ENCODE results near the gene REX1BD.

The REX1BD gene

DNA sequence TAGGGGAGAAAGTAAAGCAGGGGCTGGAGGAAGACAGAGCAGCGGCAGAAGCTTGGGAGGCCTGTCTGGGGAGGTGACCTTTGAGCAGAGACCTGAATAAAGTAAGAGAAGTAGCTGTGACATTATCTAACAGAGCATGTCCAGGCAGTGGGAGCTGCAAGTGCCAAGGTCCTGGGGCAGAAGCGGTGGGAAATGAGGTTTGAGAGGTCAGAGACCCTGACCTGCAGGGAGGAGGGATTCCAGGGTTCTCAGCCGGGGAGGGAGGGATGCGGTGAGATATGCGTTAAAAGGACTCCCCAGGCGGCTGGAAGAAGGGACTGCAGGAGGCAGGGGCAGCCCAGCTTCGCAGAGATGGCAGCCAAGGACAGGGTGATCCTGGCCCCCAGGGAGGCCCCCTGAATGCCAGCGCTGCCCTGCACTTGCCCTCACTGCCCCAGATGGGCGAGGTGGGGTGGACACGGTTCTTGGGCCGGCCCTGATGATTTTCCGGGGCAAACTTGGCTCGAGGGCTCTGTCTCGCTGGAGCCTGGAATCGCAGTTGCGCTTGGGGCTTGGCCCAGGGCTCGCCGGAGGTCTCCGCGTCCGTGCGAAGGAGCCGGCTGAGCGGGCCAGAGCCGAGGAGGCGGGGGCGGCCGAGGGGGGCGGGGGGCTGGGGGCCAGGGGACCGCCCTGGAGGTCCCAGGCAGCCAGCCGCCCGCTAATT is 14.8 kb downstream of the REX1BD start:
- no peak for DNase-seq (ENCODE audit: low read depth in 3 of 3)

DNA sequence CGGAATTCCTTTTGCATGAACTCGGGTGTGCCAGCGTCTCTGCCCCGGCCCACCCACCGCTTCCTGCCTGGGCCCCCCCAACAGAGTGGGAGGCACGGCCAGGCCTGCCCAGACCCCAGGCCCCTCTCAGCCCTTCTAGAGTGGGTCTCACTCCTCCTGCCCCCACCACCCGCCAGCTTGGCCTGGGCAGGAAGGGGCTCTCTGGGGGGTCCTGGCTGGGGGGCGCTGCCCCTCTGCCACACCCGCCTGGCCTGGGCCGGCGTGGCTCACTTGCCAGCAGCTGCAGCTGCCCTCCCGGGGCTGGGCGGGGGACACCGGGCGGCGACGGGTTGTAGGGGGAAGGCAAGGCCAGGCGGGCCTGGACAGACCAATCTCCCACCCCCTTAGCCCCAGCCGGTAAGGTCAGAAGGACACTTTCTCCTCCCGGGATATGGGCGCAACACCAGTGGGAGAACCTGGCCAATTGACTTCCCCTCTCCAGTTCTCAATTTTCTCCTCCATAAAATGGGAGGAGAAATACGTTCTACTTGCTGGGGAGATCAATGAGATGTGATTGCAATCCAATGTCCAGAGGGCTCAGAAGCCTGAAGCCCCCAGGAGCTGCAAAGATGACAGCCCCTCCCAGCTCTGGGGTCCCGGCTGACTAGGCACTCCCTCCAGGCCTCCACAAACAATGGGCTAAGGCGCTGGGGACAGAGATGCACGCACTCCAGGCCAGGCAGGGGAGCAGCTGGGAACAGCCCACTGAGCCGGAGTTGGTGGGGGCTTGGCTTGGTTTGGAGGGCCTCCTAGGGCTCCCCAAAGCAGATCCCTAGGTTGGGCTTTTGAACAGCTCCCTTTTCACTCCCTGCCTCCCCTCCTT is 15.6 kb downstream of the REX1BD start:
- no peak for DNase-seq (ENCODE audit: low read depth in 3 of 3)

DNA sequence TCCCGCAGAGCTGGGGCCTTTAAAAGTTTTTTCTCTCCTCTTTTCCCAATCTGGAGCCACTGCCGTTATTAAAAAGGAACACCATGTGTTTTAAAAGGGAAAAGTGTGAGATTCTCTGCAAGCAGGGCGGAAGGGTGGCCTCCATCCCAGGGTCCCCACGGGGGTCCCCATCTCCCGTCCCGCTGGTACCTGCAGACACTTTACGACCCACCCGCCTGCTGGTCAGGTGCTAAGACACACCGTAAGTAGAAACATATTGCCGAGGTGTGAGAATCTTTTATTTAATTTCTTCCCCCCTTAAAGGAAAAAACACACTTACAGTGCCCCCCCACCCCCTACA is 16.2 kb downstream of the REX1BD start:
- no peak for DNase-seq (ENCODE audit: low read depth in 3 of 3)

DNA sequence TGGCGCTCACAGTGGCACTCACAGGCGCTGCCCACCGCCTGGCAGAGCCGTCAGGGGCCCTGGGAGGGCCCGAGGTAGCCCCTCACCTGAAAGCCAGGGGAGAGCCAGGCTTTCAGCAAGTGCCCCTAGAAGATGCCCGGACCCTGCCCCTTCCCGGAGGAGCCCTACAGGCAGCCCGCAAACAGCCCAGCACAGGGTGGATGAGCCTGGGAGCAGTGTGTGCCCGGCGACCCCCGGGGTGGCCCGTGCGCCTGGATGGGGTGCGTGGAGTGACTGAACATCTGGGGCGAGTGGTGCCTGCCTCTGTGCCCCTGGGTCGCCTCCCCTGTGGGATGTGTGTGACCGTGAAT is 16.6 kb downstream of the REX1BD start:
- no peak for DNase-seq (ENCODE audit: low read depth in 3 of 3)

DNA sequence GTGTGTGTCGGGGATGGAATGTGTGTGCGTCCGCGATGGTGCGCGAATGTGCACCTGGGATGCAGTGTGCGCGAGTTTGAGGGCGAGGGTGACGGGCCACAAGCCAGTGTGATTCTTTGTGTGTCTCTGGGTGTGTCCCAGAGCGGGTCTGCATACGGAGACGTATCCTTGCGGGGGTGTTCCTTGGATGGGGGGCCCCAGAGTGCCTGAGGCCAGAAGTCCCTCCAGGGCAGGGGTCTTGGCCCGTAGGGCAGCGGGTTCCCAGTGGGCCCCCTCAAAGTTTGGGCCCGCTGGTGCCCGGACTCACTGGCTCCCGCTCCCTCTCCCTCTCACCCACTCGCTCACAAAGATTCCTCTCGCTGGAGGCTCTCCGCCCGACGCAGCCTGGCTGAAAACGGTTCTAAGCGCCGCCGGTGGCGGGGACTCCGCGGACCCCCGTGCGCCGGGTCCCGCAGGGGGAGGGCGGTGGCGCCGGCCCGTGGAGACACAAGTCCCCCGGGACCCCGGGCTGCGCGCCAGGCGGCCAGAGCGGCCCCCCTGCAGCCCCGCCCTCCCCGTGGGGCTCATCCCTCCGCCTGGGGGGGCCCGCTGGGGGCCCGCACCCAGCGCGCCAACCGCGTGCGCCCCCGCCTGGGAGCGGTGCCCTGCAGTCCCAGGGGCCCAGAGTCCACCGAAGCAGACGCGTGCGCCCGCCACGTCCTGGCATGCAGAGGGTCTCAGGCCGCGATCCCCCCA is 17.1 kb downstream of the REX1BD start:
- DNase-seq (ENCODE audit: low read depth in 3 of 3): no peak

DNA sequence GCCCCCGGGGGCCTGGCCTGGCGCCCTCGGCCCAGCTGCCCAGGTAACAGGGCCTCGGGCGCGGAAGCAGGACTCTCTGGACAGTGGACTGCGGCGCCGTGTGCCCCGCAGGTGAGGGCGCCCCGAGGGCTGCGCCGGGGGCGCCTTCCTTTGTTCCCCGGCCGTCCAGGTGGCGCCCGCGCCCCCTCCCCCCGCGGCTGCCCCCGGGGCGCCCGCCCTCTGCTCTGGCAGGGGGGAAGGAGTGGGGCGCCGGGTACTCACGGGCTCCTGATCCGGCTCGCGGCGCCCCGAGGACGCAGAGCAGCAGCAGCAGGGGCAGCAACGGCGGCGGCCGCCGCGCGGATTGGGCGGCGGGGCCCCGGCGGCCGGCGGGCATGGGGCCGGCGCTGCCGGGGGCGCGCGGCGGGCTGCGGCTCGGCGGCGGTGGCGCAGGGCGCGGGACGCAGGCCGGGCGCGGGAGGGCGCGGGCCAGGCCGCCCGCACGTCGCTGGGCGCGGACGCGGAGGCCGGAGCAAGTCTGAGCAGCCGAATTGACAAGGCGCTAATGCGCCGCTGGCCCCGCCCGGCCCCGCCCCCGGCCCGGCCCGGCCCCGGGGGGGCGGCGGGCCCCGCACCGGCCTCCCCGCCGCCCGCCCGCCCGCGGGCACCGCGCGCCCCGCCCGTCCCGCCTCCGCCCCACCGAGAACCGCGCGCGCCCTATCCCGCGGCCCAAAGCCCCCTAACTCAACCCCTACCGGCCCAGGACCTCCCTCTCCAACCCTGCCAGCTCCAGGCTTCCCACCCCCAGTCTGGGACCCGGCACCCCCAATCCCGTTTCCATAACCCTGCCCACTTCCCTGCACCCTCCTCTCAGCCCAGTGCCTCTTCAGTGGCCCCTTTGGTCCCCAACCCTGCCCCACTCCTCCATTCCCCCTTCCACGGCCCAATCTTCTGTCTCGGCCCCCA is 18.0 kb downstream of the REX1BD start, which contains the start of gene CRLF1:
Gene CRLF1 (minus strand): TSS at position 519 of the 945 bp plus-strand sequence. CDS start 143 bp downstream, at position 376.
- no peak for DNase-seq (ENCODE audit: low read depth in 3 of 3)

DNA sequence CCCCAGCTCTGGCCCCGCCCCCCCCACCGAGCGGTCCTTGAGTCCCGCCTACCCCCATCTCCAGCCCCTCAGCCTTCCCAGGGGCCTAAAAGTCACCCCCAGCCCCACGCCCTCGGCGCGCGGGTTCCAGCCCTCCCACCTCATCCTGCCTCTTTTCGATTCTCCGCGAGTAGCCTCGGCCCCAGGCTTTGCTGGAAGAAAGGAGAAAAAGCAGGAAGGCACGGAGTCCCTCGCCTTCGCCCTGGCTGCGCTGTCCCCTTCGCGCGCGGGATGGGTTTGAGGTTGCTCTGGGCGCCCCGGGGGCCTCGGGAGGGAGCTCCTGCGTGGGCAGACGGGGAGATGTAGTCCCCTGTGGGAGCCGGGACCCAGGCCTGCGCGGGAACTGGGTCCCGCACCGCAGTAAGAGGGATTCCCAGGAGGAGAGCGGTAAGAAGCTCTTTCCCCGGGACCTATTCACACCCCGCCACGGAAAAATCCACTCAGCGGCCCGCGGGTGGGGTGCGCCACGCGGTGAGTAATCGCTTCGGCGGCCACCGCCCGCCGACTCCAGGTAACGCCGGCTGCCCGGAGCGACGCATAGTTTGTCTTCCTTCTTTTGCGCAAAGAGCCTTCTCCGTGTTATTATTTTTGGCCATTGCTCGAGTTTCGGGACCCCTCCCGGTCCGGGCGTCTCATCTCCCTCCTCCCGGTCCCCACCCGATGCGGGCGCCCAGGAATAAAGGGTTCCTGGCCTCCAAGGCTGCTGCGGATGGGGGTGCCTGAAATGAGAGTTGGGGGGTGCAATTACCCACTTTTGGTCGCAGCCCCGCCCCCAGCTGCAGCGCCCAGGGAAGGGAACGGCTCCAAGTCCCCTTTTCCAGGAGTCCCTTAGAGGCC is 18.9 kb downstream of the REX1BD start:
- DNase-seq (ENCODE audit: low read depth in 3 of 3): no peak

DNA sequence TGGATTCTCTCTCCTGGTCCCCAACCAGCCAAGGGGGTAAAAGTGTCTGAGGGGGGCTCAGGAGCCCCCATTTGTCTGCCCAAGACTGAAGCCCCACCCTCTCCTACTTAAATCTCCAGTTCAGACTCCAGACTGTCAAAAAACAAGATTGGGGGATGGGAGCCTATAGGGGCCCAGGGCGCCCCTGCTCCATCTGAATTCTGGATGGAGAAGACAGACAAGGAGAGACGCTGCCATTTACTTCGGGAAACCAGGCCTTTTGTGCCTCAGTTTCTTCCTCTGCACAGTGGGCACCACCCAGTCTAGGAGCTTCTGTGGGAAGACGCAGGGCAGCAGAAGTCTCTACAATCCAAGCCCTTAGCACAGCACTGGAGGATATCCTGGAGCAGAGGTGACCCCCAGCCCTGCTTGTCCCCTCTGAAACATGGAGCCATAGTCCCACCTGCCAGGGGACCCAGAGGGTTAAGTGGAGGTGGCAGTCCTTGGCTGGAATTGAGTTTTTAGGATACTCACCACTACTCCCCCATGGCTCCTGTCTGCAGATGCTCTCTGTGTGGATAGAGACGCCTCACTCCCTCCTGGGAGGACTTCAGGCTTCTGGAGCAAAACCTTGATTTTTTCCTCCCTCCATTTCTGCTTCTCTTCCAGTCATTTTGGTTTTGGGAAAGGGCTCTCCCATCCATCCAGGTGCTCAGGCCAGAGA is 19.7 kb downstream of the REX1BD start:
- no peak for DNase-seq (ENCODE audit: low read depth in 3 of 3)

DNA sequence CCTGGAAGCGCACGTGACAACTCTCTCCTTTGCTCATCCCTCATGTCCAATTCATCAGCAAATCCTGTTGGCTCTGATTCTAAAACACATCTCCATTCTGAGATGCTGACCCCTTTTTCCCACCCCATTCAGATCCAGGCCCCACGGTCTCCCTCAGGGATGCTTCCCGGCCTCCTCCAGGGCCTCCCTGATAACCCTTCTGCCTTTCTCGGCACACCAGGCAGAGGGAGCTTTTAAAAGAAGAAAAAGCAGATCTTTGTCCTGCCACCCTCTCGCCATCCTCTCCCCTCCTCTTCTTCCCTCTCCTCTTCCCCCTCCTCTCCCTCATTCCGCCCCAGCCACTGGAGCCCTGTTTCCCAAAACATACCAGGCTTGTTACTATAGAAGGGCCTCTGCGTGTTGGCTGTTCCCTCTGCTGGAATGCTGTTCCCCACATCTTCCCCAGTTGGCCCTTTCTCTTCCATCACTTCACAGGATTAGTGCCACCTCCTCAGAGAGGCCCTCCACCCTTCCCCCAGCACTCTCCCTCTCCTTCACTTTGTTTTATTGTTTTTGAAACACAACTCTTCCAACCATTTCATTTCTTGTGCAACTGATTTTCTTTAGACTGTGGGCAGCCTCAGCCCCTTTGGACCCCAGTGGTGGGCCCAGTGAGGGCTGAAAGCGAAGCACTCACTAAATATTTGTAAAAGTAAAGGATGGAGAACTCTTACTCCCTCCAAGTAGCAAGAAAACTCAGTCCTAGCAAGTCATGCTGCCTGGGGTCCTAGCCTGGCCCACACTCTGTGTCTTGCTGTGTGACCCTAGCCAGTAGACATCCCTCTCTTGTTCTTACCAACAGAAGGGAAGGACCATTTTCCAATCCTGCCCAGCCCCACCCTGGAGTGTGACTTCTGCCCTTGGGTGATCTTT is 20.5 kb downstream of the REX1BD start:
- no peak for DNase-seq (ENCODE audit: low read depth in 3 of 3)

DNA sequence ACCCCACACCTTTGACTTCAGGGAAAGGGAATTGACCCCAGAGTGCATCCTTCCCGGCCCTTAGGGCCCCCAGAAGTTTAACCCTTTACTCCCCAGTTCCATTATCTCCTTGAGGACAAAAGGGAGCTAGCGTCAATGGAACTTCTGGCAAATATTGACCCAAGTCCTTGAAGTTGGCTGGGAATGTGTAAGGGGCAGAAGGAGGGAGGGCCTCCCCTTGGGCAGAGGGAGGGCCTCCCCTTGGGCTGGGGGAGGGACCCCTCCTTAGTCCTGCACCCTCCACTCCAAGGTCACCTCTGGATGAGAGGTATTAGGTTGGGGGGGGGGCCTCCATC is 21.1 kb downstream of the REX1BD start:
- DNase-seq (ENCODE audit: low read depth in 3 of 3): no peak

DNA sequence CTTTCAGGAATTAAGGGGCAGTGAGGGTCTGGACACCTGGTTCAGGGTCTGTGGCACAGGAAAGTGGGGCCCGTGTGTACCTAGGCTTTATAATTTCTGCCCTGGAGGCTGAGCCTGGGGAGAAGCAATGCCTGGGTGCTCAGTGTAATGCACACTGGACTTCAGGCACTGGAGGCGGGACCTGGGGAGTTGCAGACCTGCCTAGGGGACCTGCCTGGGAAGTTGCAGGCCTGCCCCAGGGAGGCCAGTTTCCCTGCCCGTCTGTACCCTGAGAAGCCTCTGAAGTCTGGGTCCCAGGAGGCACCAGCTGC is 21.6 kb downstream of the REX1BD start:
- no peak for DNase-seq (ENCODE audit: low read depth in 3 of 3)

DNA sequence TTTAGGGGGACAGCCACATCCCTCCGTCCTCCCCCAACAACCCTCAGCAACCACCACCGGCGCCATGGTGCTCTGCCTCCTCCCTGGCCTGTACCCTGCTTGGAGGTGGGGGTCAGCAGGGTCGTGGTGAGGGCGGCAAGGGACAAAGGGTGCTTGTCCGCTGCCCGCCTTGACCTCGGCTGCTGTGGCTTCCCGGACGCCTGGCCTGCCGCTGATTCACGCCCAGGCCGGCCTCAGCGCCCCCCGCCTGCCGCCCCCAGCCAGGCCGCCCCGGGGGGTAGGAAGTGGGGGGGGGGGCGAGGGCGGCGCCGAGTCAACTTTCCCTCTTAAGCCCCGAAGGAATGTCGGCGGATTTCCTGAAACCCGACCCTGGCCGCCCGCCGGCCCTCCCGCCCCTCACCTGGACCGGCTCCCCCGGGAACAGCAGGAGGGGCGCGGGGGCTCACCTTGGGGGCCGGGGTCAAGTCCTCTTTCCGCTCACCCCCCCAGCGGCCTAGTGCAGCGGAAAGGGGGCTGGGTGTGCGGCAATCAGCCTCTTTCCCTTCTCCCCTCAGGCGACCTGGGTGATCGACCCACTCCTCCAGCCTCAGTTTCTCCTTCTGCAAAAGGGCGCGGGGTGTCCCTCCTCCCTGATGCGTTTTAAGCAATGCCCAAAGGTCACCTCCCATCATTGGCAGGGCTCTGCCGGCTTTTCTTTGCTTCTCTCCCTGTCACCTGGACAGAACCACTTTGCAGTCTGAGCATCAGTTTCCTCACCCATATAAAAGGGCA is 22.1 kb downstream of the REX1BD start:
- no peak for DNase-seq (ENCODE audit: low read depth in 3 of 3)

DNA sequence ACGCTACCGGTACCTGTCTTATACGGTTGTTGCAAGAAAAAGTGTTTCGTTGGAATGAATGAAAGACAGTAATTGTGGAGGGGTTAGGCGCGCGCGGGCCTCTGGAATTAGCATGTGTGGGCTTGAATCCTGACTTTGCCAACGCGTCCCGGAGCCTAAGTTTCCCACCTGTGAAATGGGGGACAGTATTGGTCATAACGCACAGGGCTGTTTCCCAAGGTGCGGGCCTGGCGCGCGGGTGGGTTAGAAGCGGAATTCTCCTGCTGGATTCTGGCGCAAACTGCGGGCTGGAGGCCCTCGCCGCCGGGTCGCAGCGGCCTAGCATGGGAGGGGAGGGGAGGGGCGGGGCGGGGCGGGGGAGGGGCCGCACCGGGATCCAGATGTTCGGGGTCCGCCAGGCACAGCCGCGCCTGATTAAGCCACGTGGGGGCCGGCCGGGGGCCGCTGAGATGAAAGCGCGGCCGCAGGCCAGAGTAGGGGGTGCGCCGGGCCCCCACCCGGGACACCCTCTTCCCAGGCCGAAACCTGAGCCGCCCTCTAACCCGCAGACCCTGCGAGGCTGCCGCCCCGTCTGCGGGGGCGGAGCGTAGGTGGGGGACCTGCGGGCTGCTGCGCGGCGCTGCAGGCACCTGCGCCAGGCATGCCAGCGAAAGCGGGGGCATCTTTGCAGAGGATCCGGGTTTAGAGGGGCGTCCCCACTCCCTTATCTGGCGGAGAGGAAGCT is 22.9 kb downstream of the REX1BD start:
- no peak for DNase-seq (ENCODE audit: low read depth in 3 of 3)

DNA sequence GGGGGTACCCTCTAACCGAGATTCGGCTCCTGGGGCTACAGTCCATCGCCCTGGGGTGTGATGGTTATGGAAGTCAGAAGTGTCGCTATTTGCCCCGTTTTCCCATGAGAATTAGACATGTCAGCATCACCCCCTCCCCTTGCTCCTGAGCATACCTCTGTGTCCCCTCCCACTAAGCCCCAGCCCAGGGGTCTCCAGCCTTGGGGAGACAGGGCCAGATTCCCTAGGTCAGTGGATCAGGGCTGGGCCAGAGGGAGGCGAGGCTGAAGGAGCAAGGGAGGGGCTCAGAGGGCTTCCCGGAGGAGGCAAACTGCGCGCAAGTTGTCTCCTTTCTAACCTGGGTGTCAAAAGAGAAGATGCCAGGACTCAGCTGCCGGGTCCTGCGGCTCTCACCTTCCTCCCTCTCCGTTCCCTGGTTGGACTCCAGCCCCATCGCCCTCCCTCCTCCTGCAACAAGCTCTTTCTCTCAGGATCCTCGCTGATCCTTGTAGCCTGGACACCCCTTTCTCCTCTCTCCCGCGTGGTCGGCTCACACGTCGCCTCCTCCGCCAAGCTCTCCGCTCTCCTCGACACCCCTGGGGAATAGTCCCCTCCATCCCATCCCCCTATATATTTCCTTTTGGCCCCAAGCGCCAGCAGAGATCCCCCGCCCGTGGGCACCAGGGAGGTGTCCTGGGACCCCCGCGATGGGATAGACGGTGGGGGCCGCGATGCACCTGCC is 23.6 kb downstream of the REX1BD start:
- DNase-seq (ENCODE audit: low read depth in 3 of 3): no peak

DNA sequence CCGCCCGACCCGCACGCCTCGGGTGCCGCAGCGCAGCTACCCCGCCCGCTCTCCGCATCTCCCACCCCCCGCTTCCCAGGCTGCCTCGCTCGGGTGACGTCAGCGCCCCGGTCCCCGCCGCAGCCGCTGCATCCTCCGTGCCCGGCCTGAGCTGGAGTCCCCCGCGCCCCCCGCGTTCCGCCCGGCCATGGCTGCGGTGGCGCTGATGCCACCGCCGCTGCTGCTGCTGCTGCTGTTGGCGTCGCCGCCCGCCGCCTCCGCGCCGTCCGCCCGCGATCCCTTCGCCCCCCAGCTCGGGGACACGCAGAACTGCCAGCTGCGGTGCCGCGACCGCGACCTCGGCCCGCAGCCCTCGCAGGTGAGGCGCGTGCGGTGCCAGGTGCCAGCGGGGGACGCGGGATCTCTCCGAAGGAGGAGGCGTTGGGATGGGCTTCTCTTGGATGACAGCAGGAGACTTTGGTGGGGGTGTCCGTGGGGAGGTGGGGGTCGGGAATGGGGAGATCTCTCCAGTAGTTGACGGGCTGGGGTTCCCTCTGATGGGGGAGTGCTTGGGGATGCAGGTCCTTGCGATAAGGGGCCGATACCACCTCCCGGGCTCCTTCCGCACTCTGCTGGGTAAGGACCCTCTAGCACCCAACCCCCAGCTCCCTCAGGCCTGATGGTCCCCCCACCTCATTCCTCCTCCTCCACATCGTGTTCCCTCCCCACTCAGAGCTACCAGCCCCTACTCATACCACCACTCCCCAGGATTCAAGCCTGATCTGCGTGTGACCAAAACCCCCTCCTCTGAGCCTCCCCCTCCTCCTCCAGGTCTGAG is 24.4 kb downstream of the REX1BD start, which contains the start of gene TMEM59L:
Gene TMEM59L (plus strand): TSS at position 99 of the 817 bp plus-strand sequence. CDS start 89 bp downstream, at position 188.
- DNase-seq (ENCODE audit: low read depth in 3 of 3): no peak

Measured in stimulated activated CD4-positive, alpha-beta T cell treated with anti-CD3 and anti-CD28 coated beads, TNF-alpha, amount 100 ng/mL, for 4 hours (primary cell).